Keratinocyte (primary cell): ENCODE data around the gene TTC9B. TPM values are rescaled to one million over a fixed set of nuclear protein-coding genes. Genes with fewer than 3 reads are reported as not detected.

Experiments
- DNase-seq: peaks from one replicate; pipeline ENCODE4 v3.0.0-alpha.2; 2011; ENCODE audit warnings: low read depth, missing footprints, low spot score
- FAIRE-seq: peaks from 2 replicates; lab custom pipeline; 2011; peaks lifted over from hg19 to GRCh38; lab: Jason Lieb, UNC
- H2AFZ ChIP-seq: 2 replicates; pipeline ENCODE4 v1.6.0; 2012; ENCODE audit warnings: low read length, control low read depth, inconsistent platforms; ENCODE audit not compliant: control insufficient read depth
- H3K27ac ChIP-seq: 2 replicates; pipeline ENCODE4 v1.5.1; 2011; ENCODE audit warnings: low read length; ENCODE audit not compliant: control insufficient read depth, insufficient read depth
- H3K27me3 ChIP-seq: 3 replicates; pipeline ENCODE4 v1.6.0; 2011; ENCODE audit warnings: low read length; ENCODE audit not compliant: control insufficient read depth, insufficient read depth; ENCODE audit errors: extremely low read depth
- H3K36me3 ChIP-seq, 2 experiments: 2 replicates in 1 of 2; 3 replicates in 1 of 2; pipeline ENCODE4 v1.5.1; 2011; ENCODE audit warnings: low read length in 2 of 2, mild to moderate bottlenecking in 1 of 2; ENCODE audit not compliant: control insufficient read depth in 2 of 2, insufficient read depth in 2 of 2; ENCODE audit errors: extremely low read depth in 1 of 2
- H3K4me1 ChIP-seq: 3 replicates; pipeline ENCODE4 v1.5.1; 2011; ENCODE audit warnings: low read length; ENCODE audit not compliant: control insufficient read depth, insufficient read depth; ENCODE audit errors: extremely low read depth
- H3K4me2 ChIP-seq: 3 replicates; pipeline ENCODE4 v1.6.0; 2011; ENCODE audit warnings: low read depth, low read length; ENCODE audit not compliant: control insufficient read depth, insufficient read depth; ENCODE audit errors: extremely low read depth
- H3K4me3 ChIP-seq, 3 experiments: fragments of 200-600 bp in 1 of 3; sonication (generic) in 1 of 3; 2 replicates in 2 of 3; 3 replicates in 1 of 3; pipeline ENCODE4 v1.5.1; 2011 to 2016; ENCODE audit warnings: low read length in 3 of 3, mild to moderate bottlenecking in 3 of 3, control low read depth in 2 of 3, inconsistent platforms in 1 of 3, low read depth in 1 of 3, mixed read lengths in 1 of 3, mixed run types in 1 of 3, moderate library complexity in 1 of 3; ENCODE audit not compliant: control insufficient read depth in 2 of 3, insufficient read depth in 2 of 3; ENCODE audit errors: extremely low read depth in 1 of 3
- H3K79me2 ChIP-seq: 2 replicates; pipeline ENCODE4 v1.6.0; 2012; ENCODE audit warnings: low read length; ENCODE audit not compliant: control insufficient read depth, insufficient read depth
- H3K9ac ChIP-seq: 3 replicates; pipeline ENCODE4 v1.6.0; 2011; ENCODE audit warnings: low read length; ENCODE audit not compliant: control insufficient read depth, insufficient read depth; ENCODE audit errors: extremely low read depth
- H3K9me1 ChIP-seq: 3 replicates; pipeline ENCODE4 v1.6.0; 2011; ENCODE audit warnings: low read length; ENCODE audit not compliant: control insufficient read depth, insufficient read depth; ENCODE audit errors: extremely low read depth
- H3K9me3 ChIP-seq: 2 replicates; pipeline ENCODE4 v1.5.1; 2012; ENCODE audit warnings: low read depth, low read length; ENCODE audit not compliant: control insufficient read depth
- H4K20me1 ChIP-seq: 3 replicates; pipeline ENCODE4 v1.6.0; 2011; ENCODE audit warnings: low read length; ENCODE audit not compliant: control insufficient read depth, insufficient read depth; ENCODE audit errors: extremely low read depth
- EZH2 ChIP-seq: IDR thresholded peaks from one replicate; pipeline ENCODE4 v1.6.1; 2012; ENCODE audit warnings: inconsistent platforms, mild to moderate bottlenecking, low read length, moderate library complexity
- dilution Hi-C: fragments of 300-500 bp; cut with MboI; formaldehyde crosslinking; loops from one replicate; pipeline ENCODE4 v1.7.0; 2020; ENCODE audit warnings: low sequenced_read_pairs; ENCODE audit not compliant: extremely low pct_ligation_motif_present
- polyA plus RNA-seq, 5 experiments: library from polyadenylated mRNA; depleted of rRNA in 3 of 5; stranded (reverse) in 3 of 5; stranded (forward) in 1 of 5; unstranded in 1 of 5; fragments of >200 nt; gene quantifications; 1 replicate in 1 of 5; 2 replicates in 3 of 5; 3 replicates in 1 of 5; pipeline versions ENCODE4 v1.2.1 to v1.2.3, GENCODE V29; 2011 to 2012; ENCODE audit warnings: missing spikeins in 2 of 5, low read depth in 1 of 5, low replicate concordance in 1 of 5
- TF ChIP-seq, protein P1 (sequence below), 3 experiments: IDR thresholded peaks in 1 of 3; conservative IDR thresholded peaks in 1 of 3; optimal IDR thresholded peaks in 1 of 3; 2 replicates in 2 of 3; 3 replicates in 1 of 3; pipeline versions ENCODE3 to v1.5.1; 2011; ENCODE audit warnings: low read length in 3 of 3, mild to moderate bottlenecking in 3 of 3, moderate library complexity in 2 of 3, control low read depth in 1 of 3, inconsistent platforms in 1 of 3; ENCODE audit not compliant: insufficient read depth in 2 of 3; ENCODE audit errors: extremely low read depth in 1 of 3

TTC9B gene
- polyA plus RNA-seq, 1 donor (not counting 4 experiments of a cell fraction or from before 2014, with no cell fraction given), result not detected

DNA sequence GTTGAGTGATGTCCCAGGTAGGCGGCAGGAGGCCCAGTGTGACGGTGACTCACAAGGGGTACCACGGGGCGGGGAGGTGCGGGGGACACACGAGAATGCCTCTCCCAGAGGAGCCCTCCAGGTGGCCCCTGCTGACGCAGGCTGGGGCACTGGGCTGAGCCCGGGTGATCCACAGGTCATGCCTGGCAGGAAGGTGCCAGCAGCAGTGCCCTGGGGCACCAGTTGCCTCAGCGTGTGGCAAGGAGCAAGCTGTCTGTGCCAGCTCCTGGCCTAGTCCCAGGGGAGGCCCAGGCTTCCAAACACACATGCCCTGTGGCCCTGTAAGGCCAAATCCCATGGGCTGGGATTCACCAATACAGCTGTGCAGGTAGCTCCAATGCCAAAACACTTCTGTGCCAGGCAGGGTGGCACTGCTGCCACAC is 38.9 kb upstream of the TTC9B start:
- Histone ChIP-seq H4K20me1 (peaks cover 10% of the 10 kb centered on the region), H3K79me2 (peaks cover 23% of the 10 kb centered on the region), H3K9me3 (no peaks in the 10 kb centered on the region), H3K4me1 (peaks cover 9% of the 10 kb centered on the region), H3K27me3 (no peaks in the 10 kb centered on the region), H3K4me2 (no peak overlapping the region), H2AFZ (no peak overlapping the region), H3K36me3 (peaks cover 8 to 16% of the 10 kb centered on the region in 2 experiments), H3K9ac (no peak overlapping the region), H3K27ac (no peak overlapping the region), H3K4me3 (no peak overlapping the region), H3K9me1 (peaks cover 6% of the 10 kb centered on the region)
- DNase-seq (no peak), FAIRE-seq (no peak)
- dilution Hi-C loops, result no loop called here
- TF ChIP-seq EZH2, result no peak
- TF ChIP-seq, protein P1, sequence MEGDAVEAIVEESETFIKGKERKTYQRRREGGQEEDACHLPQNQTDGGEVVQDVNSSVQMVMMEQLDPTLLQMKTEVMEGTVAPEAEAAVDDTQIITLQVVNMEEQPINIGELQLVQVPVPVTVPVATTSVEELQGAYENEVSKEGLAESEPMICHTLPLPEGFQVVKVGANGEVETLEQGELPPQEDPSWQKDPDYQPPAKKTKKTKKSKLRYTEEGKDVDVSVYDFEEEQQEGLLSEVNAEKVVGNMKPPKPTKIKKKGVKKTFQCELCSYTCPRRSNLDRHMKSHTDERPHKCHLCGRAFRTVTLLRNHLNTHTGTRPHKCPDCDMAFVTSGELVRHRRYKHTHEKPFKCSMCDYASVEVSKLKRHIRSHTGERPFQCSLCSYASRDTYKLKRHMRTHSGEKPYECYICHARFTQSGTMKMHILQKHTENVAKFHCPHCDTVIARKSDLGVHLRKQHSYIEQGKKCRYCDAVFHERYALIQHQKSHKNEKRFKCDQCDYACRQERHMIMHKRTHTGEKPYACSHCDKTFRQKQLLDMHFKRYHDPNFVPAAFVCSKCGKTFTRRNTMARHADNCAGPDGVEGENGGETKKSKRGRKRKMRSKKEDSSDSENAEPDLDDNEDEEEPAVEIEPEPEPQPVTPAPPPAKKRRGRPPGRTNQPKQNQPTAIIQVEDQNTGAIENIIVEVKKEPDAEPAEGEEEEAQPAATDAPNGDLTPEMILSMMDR (optimal IDR thresholded peaks at IDR 0.05 in 1 of 3, IDR thresholded peaks at IDR 0.05 in 1 of 3, conservative IDR thresholded peaks at IDR 0.05 in 1 of 3; ENCODE audit: extremely low read depth in 1 of 3, insufficient read depth in 2 of 3, low read length in 3 of 3), result no peak

DNA sequence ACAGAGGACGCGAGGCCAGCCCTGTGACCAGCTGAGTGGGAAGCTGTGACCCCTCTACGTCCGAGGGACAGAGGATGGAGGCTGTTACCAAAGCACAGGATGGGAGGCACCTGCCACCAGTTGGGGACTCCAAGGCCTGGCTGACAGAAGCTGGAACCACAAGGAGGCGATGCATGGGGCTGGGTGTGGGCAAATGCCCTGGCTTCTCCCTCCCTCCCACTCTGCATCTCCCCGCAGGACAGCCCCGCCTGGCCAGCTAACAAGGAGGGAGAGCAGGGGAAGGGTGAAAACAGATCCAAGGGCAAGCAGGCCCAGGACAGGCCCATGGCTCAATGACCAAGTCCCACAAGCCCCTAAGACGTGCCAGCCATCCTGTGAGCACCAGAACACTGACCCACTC is 38.3 kb upstream of the TTC9B start:
- peaks cover 10% of the 10 kb centered on the region for H4K20me1 ChIP-seq
- no peak overlapping the region for H3K4me2 ChIP-seq
- no peaks in the 10 kb centered on the region for H3K27me3 ChIP-seq
- DNase-seq (no peak), FAIRE-seq (no peak)
- no peak overlapping the region for H2AFZ ChIP-seq
- H3K27ac ChIP-seq, result no peak overlapping the region
- H3K79me2 ChIP-seq, result peaks cover 23% of the 10 kb centered on the region
- H3K4me3 ChIP-seq, result no peak overlapping the region
- no peak overlapping the region for H3K9ac ChIP-seq
- no peaks in the 10 kb centered on the region for H3K9me3 ChIP-seq
- no peak for TF ChIP-seq EZH2
- TF ChIP-seq, protein P1 (optimal IDR thresholded peaks at IDR 0.05 in 1 of 3, IDR thresholded peaks at IDR 0.05 in 1 of 3, conservative IDR thresholded peaks at IDR 0.05 in 1 of 3; ENCODE audit: extremely low read depth in 1 of 3, insufficient read depth in 2 of 3, low read length in 3 of 3), result no peak
- dilution Hi-C loops, result no loop called here
- peaks cover 8 to 16% of the 10 kb centered on the region in 2 experiments for H3K36me3 ChIP-seq
- peaks cover 6% of the 10 kb centered on the region for H3K9me1 ChIP-seq
- H3K4me1 ChIP-seq, result peaks cover 9% of the 10 kb centered on the region
